ENCODE results near the gene SCNN1A. TPM values are rescaled to one million over a fixed set of nuclear protein-coding genes. Genes with fewer than 3 reads are reported as not detected.

Gene SCNN1A
- 1 to 10 TPM; 1.4 to 1.5 TPM for total RNA-seq

- ChIA-PET CTCF (interaction anchor here (0.6 to 1.5 kb wide), 3 partner anchors 11 to 52 kb away, joined by 3 to 5 read pairs (median 3); no protein-coding TSS in a partner anchor), POLR2A (interaction anchor here (1.3 kb wide), 1 partner anchor 40 kb away, joined by 3 read pairs; no protein-coding TSS in a partner anchor)
Measured at GRCh38 chr12:6375269-6376078, at the start of gene SCNN1A. Gene SCNN1A, minus strand, starts transcription at chr12:6375563. Its CDS starts 780 bp downstream, at chr12:6374783.

- POLR2A ChIA-PET = interaction anchor here (0.8 to 2.8 kb wide), 9 partner anchors 19 to 111 kb away, joined by 3 to 30 read pairs (median 6); partner anchors contain the start of genes TAPBPL and VAMP1
- CTCF ChIA-PET = interaction anchor here (0.7 to 6.5 kb wide), 11 partner anchors 17 to 180 kb away, joined by 3 to 94 read pairs (median 5); partner anchors contain the start of genes MRPL51 and VAMP1
Measured at GRCh38 chr12:6424866-6425265, 49.5 kb upstream of the SCNN1A start.

DNA sequence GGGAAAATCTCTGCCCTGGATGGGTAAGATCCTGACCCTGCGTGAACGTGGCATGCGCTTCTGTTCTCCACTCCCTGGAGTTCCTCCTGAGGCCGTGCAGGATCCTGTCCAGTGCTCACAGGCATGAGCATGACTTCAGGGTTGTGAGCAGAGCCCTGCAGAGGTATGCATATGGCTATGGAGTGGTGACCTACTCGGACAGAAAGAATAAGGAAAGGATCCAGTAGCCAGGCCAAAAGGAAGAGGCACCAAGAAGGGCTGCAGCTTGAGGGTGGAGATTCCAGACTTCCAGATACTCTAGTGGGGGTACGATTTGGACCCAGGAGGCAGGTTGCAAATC lies 48.6 kb upstream of the SCNN1A start:
- CTCF ChIA-PET = interaction anchor here (0.9 to 6.5 kb wide), 22 partner anchors 8 to 140 kb away, joined by 3 to 94 read pairs (median 5); partner anchors contain the start of genes MRPL51, TAPBPL and VAMP1
- POLR2A ChIA-PET = interaction anchor here (1.0 to 1.9 kb wide), 6 partner anchors 37 to 109 kb away, joined by 3 to 15 read pairs (median 6); partner anchors contain the start of gene VAMP1

DNA sequence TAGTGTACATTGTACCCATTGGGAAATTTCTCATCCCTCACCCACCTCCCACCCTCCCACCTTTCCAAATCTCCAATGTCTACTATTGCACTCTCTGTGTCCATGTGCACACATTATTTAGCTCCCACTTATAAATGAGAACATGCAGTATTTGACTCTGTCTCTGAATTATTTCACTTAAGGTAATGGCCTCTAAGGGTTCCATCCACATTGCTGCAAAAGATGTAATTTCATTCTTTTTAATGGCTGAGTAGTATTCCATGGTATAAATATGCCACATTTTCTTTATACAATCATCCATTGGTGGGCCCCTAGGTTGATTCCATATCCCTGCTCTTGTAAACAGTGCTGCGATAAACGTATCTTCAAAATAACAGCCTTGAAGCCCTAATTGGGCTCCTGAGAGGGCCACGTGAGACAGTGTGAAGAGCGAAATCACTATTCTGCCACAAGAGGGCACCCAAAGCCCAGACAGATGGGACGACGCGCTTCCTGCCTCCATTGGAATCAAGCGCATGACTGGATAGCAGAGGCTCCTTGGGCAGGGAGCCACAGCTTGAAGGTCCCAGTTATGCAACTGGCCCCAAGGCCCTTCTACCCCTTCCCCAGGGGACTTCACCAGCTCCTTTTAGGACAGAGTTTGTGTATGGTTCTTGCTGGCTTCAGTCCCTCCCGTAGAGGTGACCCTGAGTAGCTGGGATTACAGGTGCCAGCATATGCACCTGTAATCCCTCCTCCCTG lies 48.1 kb upstream of the SCNN1A start:
- POLR2A ChIA-PET = interaction anchor here (1.0 to 1.9 kb wide), 7 partner anchors 28 to 114 kb away, joined by 3 to 15 read pairs (median 6); partner anchors contain the start of genes TAPBPL and VAMP1
- CTCF ChIA-PET = interaction anchor here (0.7 to 6.5 kb wide), 23 partner anchors 9 to 134 kb away, joined by 3 to 94 read pairs (median 5); partner anchors contain the start of genes MRPL51, TAPBPL and VAMP1

DNA sequence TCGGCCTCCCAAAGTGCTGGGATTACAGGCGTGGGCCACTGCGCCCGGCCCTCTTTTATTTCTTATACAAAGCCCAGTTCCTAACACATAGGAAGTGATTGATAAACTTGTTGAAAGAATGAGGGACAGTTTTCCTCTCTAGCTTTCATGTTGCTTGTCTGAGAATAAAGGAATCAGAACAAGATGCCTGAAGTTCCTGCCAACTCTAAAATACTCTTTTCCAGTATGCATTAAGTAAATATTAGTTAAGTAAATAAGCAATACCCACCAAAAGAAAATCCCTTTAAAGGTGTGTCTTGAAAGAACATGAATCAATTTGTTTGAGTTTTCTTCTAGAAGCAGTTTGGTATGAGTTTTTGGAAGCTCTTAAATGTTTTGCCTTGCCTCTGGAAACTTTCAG lies 45.0 kb upstream of the SCNN1A start:
- ChIA-PET POLR2A (no interaction called here), CTCF (no interaction called here)

DNA sequence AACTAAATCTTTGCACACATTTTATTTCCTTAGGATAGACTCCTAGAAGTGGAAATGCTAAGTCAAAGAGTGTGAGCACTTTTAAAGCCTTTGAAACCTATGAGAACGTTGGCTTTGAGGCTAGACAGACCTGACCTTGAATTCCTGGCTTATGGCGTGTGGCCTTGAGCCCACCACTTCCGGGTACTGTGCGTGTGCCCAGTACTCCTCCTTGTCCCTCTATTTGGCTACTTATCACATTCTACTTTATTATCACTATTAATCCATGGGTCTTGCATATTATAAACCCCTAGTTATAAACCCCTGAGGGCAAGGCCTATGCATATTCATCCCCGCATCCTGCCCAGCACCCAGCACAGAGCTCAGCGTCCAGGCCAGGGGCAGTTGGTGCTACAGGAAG lies 43.4 kb upstream of the SCNN1A start:
- POLR2A ChIA-PET = no interaction called here
- CTCF ChIA-PET = no interaction called here

DNA sequence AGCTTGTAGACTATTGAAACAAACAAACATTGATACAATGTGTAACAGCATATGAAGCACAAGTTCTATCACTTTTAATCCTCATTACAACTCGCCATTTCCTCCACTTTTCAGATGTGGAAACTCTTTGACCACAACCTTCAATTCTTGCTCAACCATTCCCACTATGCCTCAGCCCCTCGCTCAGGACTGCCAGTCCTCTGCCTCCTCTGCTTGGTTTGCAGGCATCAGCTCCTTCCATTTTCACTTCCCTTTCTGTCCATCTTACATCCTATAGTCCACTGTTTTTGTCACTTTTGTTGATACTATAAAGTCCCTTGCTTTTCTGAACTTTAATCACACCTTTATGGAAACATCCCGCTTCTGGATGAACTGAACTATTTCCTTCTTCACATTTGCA lies 41.2 kb upstream of the SCNN1A start:
- CTCF ChIA-PET = no interaction called here
- POLR2A ChIA-PET = no interaction called here

DNA sequence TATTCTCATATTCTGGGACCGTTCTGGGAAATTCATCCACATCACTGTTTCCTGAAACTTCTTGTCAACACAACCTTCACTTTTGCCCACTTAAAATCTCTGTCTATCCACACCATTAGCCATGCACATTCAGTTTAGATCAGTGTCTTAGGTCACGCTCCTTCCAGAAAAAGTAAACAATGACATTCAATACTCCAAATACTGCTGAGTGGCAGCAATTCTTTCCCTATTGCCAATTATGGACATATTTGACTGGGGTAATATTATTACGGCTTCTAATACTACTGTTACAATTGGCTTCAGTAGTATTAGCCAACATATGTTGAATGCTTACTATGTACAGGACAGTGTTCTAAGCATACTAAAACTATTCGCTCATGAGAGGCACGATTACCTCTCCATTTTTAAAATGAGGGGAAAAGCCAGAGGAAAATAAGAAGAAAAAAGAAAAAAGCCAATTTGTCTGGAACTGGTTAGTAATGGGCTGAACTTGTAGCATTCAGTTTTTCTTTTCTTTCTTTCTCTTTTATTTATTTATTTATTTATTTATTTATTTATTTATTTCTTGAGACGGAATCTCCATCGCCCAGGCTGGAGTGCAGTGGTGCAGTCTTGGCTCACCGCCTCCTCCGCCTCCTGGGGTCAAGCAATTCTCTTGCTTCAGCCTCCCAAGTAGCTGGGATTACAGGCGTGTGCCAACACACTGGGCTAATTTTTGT lies 32.0 kb upstream of the SCNN1A start:
- CTCF ChIA-PET = no interaction called here
- POLR2A ChIA-PET = interaction anchor here (0.6 kb wide), 1 partner anchor 94 kb away, joined by 9 read pairs; no protein-coding TSS in a partner anchor

- POLR2A ChIA-PET = no interaction called here
Measured at GRCh38 chr12:6405963-6406362, 30.6 kb upstream of the SCNN1A start.

GRCh38 chr12:6404390-6404789 lies 29.0 kb upstream of the SCNN1A start:
- CTCF ChIA-PET = no interaction called here
- POLR2A ChIA-PET = no interaction called here

More at GRCh38 chr12:6405963-6406362, 30.6 kb upstream of the SCNN1A start:
- CTCF ChIA-PET = no interaction called here

DNA sequence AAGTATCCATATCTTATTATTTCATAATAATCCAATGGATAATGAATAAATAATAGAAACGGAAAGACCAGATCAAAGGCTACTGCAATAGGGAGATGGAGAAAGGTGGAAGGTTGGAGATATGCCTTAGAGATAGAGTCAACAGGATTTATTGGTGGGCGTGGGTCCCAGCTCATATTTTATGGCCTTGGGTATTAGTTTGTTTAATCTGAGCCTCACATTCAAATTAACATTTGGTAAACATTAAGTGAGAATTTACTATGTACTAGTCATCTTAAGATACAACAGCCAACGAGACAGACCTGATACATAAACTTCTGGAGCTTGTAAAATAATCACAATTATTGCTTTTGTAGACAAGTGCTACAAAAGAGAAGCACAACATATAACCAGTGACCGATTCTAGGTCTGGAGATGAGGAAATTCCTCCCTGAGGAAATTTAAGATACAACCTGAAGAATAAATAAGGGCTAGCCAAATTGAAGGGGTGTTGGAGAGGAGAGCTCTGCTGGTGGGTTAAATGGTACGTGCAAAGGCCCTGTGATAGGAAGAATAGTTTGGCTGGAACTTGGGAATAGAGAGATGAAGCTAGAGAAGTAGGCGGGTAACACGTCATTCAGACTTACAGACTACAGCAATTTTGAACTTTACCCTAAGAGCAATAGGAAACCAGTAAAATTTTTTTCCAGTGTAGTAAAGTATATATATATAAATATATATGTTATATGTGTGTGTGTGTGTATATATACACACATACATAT lies 24.7 kb upstream of the SCNN1A start:
- CTCF ChIA-PET = interaction anchor here (0.6 kb wide), 1 partner anchor 106 kb away, joined by 3 read pairs; no protein-coding TSS in a partner anchor

DNA sequence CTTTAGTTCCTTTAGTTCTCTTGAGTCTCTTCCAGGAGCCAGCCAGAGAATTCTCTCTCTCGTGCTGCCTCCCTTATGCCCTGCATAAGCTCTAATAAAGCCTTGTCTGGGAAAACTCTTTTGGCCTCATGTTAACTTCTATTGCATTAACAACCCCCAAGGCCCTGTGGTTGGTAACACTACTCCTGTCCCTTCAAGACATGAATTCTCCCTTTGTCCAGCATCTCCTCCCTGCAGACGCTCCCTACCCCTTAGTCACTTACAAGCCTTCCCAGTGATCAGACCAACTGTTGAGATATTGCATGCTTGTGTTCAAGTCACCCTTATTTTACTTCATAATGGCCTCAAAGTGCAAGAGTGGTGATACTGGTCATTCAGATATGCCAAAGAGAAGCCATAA lies 20.7 kb upstream of the SCNN1A start:
- ChIA-PET CTCF (no interaction called here), POLR2A (no interaction called here)

More for the DNA sequence above, 24.7 kb upstream of the SCNN1A start:
- POLR2A ChIA-PET = no interaction called here

DNA sequence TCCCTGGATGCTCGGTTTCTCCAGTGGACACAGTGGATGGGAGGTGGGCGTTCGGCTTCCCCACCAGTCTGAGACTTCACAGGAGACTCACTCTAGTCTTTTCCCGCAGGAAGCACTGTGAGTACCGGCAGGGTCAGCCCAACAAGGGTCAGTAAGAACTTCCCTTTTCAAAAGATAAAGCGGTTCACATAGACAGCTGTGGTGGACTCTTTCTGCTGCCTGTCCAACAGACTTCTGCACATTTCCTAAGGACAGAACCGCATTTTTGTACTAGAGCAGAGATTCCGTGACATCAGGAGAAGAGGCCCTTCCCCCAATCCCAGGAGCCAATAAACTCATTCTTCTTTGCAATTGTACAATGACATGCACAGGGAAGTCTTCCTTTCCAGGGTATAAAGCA lies 19.0 kb upstream of the SCNN1A start:
- CTCF ChIA-PET = no interaction called here

DNA sequence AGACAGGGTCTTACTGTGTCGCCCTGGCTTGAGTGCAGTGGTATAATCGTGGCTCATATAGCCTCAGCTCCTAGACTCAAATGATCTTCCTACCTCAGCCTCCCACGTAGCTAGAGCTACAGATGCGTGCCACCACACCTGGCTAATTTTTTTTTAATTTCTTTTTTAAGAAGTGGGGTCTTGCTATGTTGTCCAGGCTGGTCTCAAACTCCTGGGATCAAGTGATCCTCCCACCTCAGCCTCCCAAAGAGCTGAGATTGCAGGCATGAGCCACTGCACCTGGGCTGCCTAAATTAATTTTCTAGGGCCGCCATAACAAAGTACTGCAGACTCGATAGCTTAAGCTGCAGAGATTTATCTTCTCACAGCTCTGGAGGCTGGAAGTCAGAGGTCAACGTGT lies 17.7 kb upstream of the SCNN1A start:
- ChIA-PET CTCF (interaction anchor here (1.3 kb wide), 1 partner anchor 30 kb away, joined by 3 read pairs; no protein-coding TSS in a partner anchor), POLR2A (no interaction called here)

More for the DNA sequence above, 19.0 kb upstream of the SCNN1A start:
- POLR2A ChIA-PET = no interaction called here

DNA sequence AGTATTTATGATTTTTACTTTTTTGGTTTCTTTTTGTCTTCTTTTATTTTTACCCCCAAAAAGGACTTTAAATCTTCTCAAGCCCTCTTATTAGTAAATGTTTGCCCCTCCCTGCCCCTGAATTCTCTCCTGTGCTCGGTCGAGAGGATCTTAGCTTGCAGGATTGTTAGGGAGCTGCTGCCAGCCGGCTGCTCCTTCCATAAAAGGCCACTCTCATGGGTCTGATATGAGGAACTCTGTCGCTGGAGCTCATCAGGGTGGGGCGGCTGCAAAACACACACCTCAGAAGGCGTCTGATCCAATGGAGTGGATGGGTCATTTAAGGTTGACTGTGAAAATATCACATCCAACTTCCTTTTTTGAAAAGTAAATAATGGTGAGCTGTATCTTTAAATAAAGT lies 17.1 kb upstream of the SCNN1A start:
- CTCF ChIA-PET = interaction anchor here (1.3 kb wide), 1 partner anchor 31 kb away, joined by 3 read pairs; no protein-coding TSS in a partner anchor
- POLR2A ChIA-PET = no interaction called here

DNA sequence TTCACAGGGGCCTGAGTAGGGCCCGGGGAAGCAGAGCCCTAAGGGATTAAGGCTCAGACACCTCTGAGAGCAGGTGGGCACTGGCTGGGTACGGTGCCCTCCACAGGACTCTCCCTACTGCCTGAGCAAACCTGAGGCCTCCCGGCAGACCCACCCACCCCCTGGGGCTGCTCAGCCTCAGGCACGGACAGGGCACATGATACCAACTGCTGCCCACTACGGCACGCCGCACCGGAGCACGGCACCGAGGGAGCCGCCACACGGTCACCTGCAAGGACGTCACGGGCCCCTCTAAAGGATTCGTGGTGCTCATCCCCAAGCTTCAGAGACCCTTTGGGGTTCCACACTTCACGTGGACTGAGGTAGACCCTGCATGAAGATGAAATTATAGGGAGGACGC lies 15.7 kb upstream of the SCNN1A start:
- ChIA-PET CTCF (no interaction called here), POLR2A (no interaction called here)

GRCh38 chr12:6390084-6390799 lies 14.9 kb upstream of the SCNN1A start:
- CTCF ChIA-PET = interaction anchor here (1.1 kb wide), 1 partner anchor 167 kb away, joined by 3 read pairs; no protein-coding TSS in a partner anchor
- POLR2A ChIA-PET = no interaction called here

GRCh38 chr12:6387541-6387940 lies 12.2 kb upstream of the SCNN1A start:
- ChIA-PET POLR2A (no interaction called here), CTCF (no interaction called here)
